Right hindlimb (tissue), 1 donor: ENCODE data around the gene PAPOLB.

Source experiments
- DNase-seq: peaks from one replicate; pipeline ENCODE4 v3.0.0-alpha.2; 2018

PAPOLB gene

GRCh38 chr7:4820405-4820966 is 41.3 kb downstream of the PAPOLB start:
- peak; percentile 59 for DNase-seq

DNA sequence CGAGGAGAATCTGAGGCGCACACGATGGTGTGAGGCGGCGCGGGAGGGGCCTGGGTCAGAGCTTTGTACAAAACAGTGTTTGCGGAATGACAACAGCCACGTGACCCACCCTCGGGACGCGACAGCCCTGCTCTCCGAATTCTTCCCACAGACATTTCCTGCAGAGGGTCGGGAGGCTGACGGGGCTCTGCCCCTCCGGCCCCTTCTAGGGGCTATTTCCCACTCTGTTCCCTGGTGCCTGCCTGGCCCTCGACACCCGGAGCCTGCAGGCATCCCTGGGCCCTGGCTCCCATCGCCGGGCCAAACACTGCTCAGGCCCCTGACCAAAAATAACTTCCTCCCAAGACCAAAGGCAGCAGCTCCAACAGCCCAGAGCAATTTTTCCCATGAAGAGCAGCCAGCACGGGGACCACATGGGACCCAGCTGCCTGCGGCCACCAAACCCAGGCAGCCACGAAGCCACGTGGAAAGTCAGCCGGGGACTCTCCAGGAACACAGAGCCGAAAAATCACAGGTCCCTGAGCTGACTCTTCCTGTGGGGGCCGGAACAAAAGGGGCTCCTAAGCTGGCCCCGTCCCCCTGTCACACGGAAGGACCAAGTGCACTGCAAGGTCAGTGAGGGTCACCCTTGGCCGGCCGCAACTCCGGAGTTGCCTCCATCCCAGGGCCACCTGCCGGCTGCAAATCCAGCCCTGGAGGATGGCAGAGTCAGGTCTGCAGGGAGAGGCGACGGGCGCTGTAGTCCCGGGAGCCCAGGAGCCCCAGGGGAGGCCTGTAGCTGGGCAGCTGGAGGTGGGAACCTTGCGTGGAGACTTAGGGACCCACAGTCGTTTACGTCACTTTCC is 42.0 kb downstream of the PAPOLB start:
- peak; percentile 71 for DNase-seq

- no peak for DNase-seq
Observed at GRCh38 chr7:4818000-4818794, 43.6 kb downstream of the PAPOLB start.

- DNase-seq: no peak
Observed at GRCh38 chr7:4817178-4817901, 44.5 kb downstream of the PAPOLB start.

- no peak for DNase-seq
Observed at GRCh38 chr7:4816419-4817080, 45.3 kb downstream of the PAPOLB start.

DNA sequence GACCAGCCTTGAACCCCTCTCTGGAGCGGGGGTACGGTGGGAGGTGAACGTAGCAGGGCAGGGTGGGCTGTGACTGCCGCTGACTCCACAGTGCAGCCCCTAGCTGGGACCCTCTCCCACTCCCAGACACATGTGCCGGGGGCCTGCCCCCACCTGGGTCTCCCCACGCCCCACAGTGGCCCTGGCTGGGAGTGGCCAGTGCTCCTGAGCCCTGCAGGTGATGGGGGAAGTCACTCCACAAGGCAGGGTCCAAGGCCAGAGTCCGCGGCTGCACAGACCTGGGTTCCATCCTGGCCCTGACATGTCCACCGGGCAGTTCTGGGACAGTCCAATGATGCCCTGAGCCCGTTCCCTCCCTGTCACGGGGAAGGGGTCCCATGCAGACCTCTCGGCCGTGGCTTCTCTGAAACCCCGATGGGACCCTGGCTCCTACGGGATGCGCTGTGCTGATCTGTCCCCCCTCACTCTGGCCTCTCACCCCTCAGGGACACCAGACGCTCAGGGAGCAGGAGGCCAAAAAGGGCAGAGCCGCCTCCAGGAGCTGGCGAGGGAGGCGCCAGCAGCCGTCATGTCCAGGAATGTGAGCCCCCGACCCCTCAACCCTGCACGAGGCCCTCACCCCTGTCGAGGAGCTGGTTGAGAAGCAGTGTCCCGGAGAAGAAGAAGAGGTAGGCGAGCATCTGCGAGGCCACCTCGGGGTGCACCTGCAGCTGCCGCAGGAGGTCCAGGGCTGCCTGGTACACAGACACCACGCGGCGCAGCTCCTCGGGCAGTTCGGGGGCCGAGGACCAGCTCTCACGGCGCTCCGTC is 46.0 kb downstream of the PAPOLB start:
- no peak for DNase-seq

- no peak for DNase-seq
Observed at GRCh38 chr7:4815121-4815520, 46.7 kb downstream of the PAPOLB start.

GRCh38 chr7:4814433-4814832 is 47.4 kb downstream of the PAPOLB start:
- DNase-seq: no peak

- DNase-seq: no peak
Observed at GRCh38 chr7:4809666-4810065, 52.2 kb downstream of the PAPOLB start.

GRCh38 chr7:4809091-4809591 is 52.7 kb downstream of the PAPOLB start:
- DNase-seq: no peak

GRCh38 chr7:4808565-4808964 is 53.3 kb downstream of the PAPOLB start:
- no peak for DNase-seq

DNA sequence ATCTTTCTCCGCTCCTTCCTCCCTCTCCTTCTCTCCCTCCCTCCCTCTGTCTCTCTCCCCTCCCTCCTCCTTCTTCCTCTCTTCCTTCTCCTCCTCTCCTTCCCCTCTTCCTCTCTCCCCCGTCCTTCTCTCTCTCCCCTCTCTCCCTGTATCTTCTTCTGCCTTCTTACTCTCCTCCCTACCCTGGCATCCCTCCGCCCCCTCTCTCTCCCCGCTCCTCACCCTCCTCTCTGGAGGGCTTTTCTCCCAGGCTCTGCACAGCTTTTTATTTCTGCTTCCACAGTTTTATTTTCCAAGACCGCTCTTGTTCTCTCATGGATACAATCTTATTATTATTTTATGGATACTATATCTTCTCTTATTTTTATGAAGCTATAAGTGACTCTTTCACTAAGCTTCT is 53.8 kb downstream of the PAPOLB start:
- no peak for DNase-seq
